Measurements from ENCODE around the gene CMTM3.

CMTM3 gene

GRCh38 chr16:66662445-66663194 lies 58.1 kb downstream of the CMTM3 start:
- H3K9me3 ChIP-seq, result no peaks in the 10 kb centered on the region
- no peak overlapping the region for H3K27ac ChIP-seq
- H3K4me3 ChIP-seq (ENCODE audit: low read depth in 1 of 2, low read length in 1 of 2), result no peak overlapping the region
- H3K4me1 ChIP-seq (ENCODE audit: control insufficient read depth in 1 of 2, insufficient read depth in 1 of 2, low read depth in 1 of 2, low read length in 1 of 2), result peaks cover 9% of the 10 kb centered on the region in 2 experiments
- no peaks in the 10 kb centered on the region for H3K27me3 ChIP-seq
- no peaks in the 10 kb centered on the region for H3K36me3 ChIP-seq
- TF ChIP-seq, protein P1, sequence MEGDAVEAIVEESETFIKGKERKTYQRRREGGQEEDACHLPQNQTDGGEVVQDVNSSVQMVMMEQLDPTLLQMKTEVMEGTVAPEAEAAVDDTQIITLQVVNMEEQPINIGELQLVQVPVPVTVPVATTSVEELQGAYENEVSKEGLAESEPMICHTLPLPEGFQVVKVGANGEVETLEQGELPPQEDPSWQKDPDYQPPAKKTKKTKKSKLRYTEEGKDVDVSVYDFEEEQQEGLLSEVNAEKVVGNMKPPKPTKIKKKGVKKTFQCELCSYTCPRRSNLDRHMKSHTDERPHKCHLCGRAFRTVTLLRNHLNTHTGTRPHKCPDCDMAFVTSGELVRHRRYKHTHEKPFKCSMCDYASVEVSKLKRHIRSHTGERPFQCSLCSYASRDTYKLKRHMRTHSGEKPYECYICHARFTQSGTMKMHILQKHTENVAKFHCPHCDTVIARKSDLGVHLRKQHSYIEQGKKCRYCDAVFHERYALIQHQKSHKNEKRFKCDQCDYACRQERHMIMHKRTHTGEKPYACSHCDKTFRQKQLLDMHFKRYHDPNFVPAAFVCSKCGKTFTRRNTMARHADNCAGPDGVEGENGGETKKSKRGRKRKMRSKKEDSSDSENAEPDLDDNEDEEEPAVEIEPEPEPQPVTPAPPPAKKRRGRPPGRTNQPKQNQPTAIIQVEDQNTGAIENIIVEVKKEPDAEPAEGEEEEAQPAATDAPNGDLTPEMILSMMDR (IDR thresholded peaks at IDR 0.05), result no peak

All from neutrophil (primary cell).